GM12878 (cell line): ENCODE results near the gene NECAB2. TPM values are rescaled to one million over a fixed set of nuclear protein-coding genes. Genes with fewer than 3 reads are reported as not detected.

Source experiments
- ATAC-seq: fragments of 200-7000 bp; cut with Tn5 transposase; 3 replicates; pipeline ENCODE4 v1.9.1; 2020; ENCODE audit warnings: mild to moderate bottlenecking, moderate library complexity
- BruUV-seq: library from RNA; stranded (reverse); fragments of 400-500 nt; replicated peaks from 2 replicates; lab custom pipeline; 2021; lab: Mats Ljungman, UMichigan
- CTCF ChIA-PET: fragments of 300-600 bp; sonication (Branson Sonifier 250); formaldehyde crosslinking; extraction: SDS; loops from one replicate; lab custom pipeline; 2021; ENCODE audit warnings: inconsistent platforms; lab: Yijun Ruan, JAX
- POLR2A ChIA-PET: fragments of 350-600 bp; formaldehyde crosslinking; extraction: SDS; loops from one replicate; lab custom pipeline; 2021; ENCODE audit warnings: inconsistent platforms; lab: Charles Lee
- RAD21 ChIA-PET: fragments of 300-600 bp; sonication (Branson Sonifier 250); formaldehyde crosslinking; loops from one replicate; lab custom pipeline; 2023; ENCODE audit warnings: antibody characterized with exemption; ENCODE audit not compliant: unreplicated experiment; lab: Charles Lee
- SMC1A ChIA-PET: fragments of 300-600 bp; sonication (Branson Sonifier 250); formaldehyde crosslinking; loops from one replicate; lab custom pipeline; 2023; ENCODE audit not compliant: unreplicated experiment, uncharacterized antibody; lab: Charles Lee
- DNase-seq: peaks from one replicate; pipeline ENCODE4 v3.0.0-alpha.2; 2011; ENCODE audit warnings: low read depth, low spot score
- FAIRE-seq: peaks from 3 replicates; lab custom pipeline; 2011; peaks lifted over from hg19 to GRCh38; lab: Jason Lieb, UNC
- H2AFZ ChIP-seq: 2 replicates; pipeline ENCODE4 v1.6.0; 2011; ENCODE audit warnings: low read depth, low read length, control low read depth; ENCODE audit not compliant: control insufficient read depth
- H3K27ac ChIP-seq: 2 replicates; pipeline ENCODE4 v1.5.1; 2011; ENCODE audit warnings: control low read depth; ENCODE audit not compliant: control insufficient read depth, insufficient read depth
- H3K27me3 ChIP-seq, 2 experiments: replicated peaks in 1 of 2; 2 replicates each; pipeline versions ENCODE4 v1.6.0 to v1.6.1; 2011; ENCODE audit warnings: low read length in 1 of 2; ENCODE audit not compliant: control insufficient read depth in 2 of 2, insufficient read depth in 2 of 2
- H3K36me3 ChIP-seq, 2 experiments: 2 replicates each; pipeline ENCODE4 v1.5.1; 2011; ENCODE audit warnings: low read length in 1 of 2; ENCODE audit not compliant: control insufficient read depth in 2 of 2, insufficient read depth in 2 of 2
- H3K4me1 ChIP-seq: 2 replicates; pipeline ENCODE4 v1.6.1; 2011; ENCODE audit warnings: mild to moderate bottlenecking, low read length, moderate library complexity, mixed read lengths; ENCODE audit not compliant: control insufficient read depth, insufficient read depth
- H3K4me2 ChIP-seq: 2 replicates; pipeline ENCODE4 v1.6.0; 2011; ENCODE audit warnings: control low read depth; ENCODE audit not compliant: control insufficient read depth, insufficient read depth
- H3K4me3 ChIP-seq: fragments of 200-600 bp; sonication (generic); 2 replicates; pipeline ENCODE4 v1.5.1; 2016
- H3K79me2 ChIP-seq: 2 replicates; pipeline ENCODE4 v1.6.0; 2011; ENCODE audit warnings: low read length; ENCODE audit not compliant: control insufficient read depth, insufficient read depth
- H3K9ac ChIP-seq: 2 replicates; pipeline ENCODE4 v1.8.0; 2011; ENCODE audit warnings: low read length, control low read depth, mixed read lengths; ENCODE audit not compliant: control insufficient read depth, insufficient read depth
- H3K9me3 ChIP-seq: replicated peaks from 3 replicates; pipeline ENCODE4 v1.5.1; 2011; ENCODE audit warnings: mild to moderate bottlenecking, low read length; ENCODE audit not compliant: control insufficient read depth, insufficient read depth
- H4K20me1 ChIP-seq: 2 replicates; pipeline ENCODE4 v1.6.0; 2011; ENCODE audit not compliant: control insufficient read depth, insufficient read depth
- MEF2A ChIP-seq: IDR thresholded peaks from 2 replicates; pipeline ENCODE4 v1.6.1; 2011; ENCODE audit warnings: low read depth, mild to moderate bottlenecking, low read length, moderate library complexity; ENCODE audit not compliant: insufficient read depth
- NBN ChIP-seq: fragments of 450-650 bp; IDR thresholded peaks from 2 replicates; pipeline ENCODE4 v1.6.1; 2016
- RUNX3 ChIP-seq: IDR thresholded peaks from 2 replicates; pipeline ENCODE4 v1.6.1; 2012; ENCODE audit warnings: low read length, inconsistent platforms
- STAT1 ChIP-seq: fragments of 450-650 bp; conservative IDR thresholded peaks from 2 replicates; pipeline ENCODE4 v1.6.1; 2014; ENCODE audit warnings: antibody characterized with exemption, mild to moderate bottlenecking
- TBL1XR1 ChIP-seq: IDR thresholded peaks from 2 replicates; pipeline ENCODE4 v1.6.1; 2012; ENCODE audit warnings: low read depth, low read length, improper control_type of control experiment
- WGBS: methylation state at CpG from one replicate; pipeline ENCODE4 v1.1.6; 2016; ENCODE audit warnings: low lambda C conversion rate; ENCODE audit not compliant: insufficient replicate concordance, insufficient coverage; ENCODE audit errors: missing lambda C conversion rate; 5-methylcytosine and 5-hydroxymethylcytosine counted together
- in situ Hi-C: fragments of 300-500 bp; cut with MboI; formaldehyde crosslinking; loops from 9 replicates; pipeline ENCODE4 v1.14.3; 2018; ENCODE audit warnings: mixed read lengths
- intact Hi-C: fragments of 100-400 bp; cut with micrococcal nuclease; formaldehyde crosslinking; loops from one replicate; pipeline ENCODE4 v1.14.2; 2022; ENCODE audit not compliant: unreplicated experiment
- polyA plus RNA-seq, 11 experiments: library from polyadenylated mRNA; depleted of rRNA in 4 of 11; unstranded in 6 of 11; stranded (reverse) in 5 of 11; fragments of >200 nt; fragmentation: Nextera tagmentation in 4 of 11; fragmentation: Illumina TruSeq in 1 of 11; extraction: Ambion mirVana in 4 of 11; extraction: Trizol in 1 of 11; gene quantifications; 1 replicate in 1 of 11; 2 replicates in 10 of 11; pipeline versions ENCODE4 v1.2.1 to v1.2.3, GENCODE V29; 2011 to 2016; ENCODE audit warnings: inconsistent platforms in 2 of 11, missing spikeins in 2 of 11, low read depth in 1 of 11
- total RNA-seq, 4 experiments: library from RNA; depleted of rRNA in 3 of 4; stranded (reverse); fragments of >200 nt in 3 of 4; fragmentation: Illumina TruSeq in 1 of 4; extraction: Trizol in 1 of 4; gene quantifications; 2 replicates each; pipeline versions ENCODE4 v1.2.1 to v1.2.3, GENCODE V29; 2013 to 2021
- TF ChIP-seq, protein P1 (sequence below): fragments of 450-650 bp; IDR thresholded peaks from 2 replicates; pipeline ENCODE4 v1.6.1; 2017; ENCODE audit warnings: antibody characterized with exemption, mild to moderate bottlenecking, moderate library complexity
- TF ChIP-seq, protein P2 (sequence below): fragments of 450-650 bp; IDR thresholded peaks from 2 replicates; pipeline ENCODE4 v1.6.1; 2017; ENCODE audit warnings: mild to moderate bottlenecking, moderate library complexity

Gene NECAB2
- total and polyA plus RNA-seq, 10 of the 15 experiments (the other 5 are each of a cell fraction or from before 2014, with no cell fraction given): not detected

GRCh38 chr16:84039696-84040095, 71.7 kb downstream of the NECAB2 start:
- Histone ChIP-seq H3K27ac (no peak overlapping the region), H2AFZ (no peak overlapping the region), H3K79me2 (no peaks in the 10 kb centered on the region), H3K4me3 (no peak overlapping the region), H3K4me2 (no peak overlapping the region), H3K27me3 (no peaks in the 10 kb centered on the region; a peak in 4 of 4 replicates), H3K36me3 (no peaks in the 10 kb centered on the region), H4K20me1 (no peaks in the 10 kb centered on the region), H3K9ac (no peak overlapping the region), H3K9me3 (no peaks in the 10 kb centered on the region), H3K4me1 (no peaks in the 10 kb centered on the region)
- SMC1A ChIA-PET: no interaction called here
- RAD21 ChIA-PET: no interaction called here
- intact Hi-C loops: no loop called here
- WGBS: 65% methylated on average over 12 of the region's 12 CpGs
- no peak for FAIRE-seq
- in situ Hi-C loops: no loop called here
- TF ChIP-seq NBN (no peak), RUNX3 (no peak)
- no peak for ATAC-seq
- CTCF ChIA-PET: no interaction called here
- no TSS peak for BruUV-seq
- POLR2A ChIA-PET: no interaction called here
- DNase-seq: no peak

DNA sequence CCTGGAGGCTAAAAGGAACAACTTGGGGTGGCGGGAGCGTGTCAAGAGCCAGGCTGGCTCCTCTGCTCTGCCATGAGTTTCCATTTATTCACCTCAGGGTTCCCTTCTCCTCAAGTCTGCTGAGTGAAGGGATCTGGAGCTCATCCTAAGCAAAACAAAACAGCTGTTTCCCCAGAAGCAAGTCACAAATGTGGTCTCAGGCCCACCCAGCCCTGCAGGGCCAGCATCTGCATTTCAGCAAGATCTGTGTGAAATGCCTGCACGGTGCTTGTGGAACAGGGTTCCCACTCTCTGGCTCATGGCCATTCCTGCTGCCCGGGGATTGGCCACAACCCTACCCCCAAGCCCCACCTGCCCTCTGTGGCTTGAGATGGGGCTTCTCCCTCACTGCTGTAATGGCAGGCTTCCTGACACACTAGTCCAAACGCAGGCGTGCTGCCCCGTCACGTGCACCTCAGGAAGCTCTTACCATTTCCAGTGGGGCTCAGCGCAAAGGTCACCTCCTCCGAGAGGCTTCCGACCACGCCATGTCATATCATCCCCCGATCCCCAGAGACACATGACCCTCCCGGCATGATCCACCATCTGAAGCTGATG, 72.3 kb downstream of the NECAB2 start:
- ChIA-PET POLR2A (interaction anchor here (0.6 kb wide), 1 partner anchor 912 kb away, joined by 5 read pairs; no protein-coding TSS in a partner anchor), SMC1A (no interaction called here), RAD21 (no interaction called here), CTCF (interaction anchor here (1.2 kb wide), 1 partner anchor 25 kb away, joined by 3 read pairs; no protein-coding TSS in a partner anchor)
- Histone ChIP-seq H3K36me3 (no peaks in the 10 kb centered on the region), H3K9me3 (no peaks in the 10 kb centered on the region), H3K4me2 (no peak overlapping the region), H3K27me3 (no peaks in the 10 kb centered on the region; a peak in 4 of 4 replicates), H2AFZ (no peak overlapping the region), H3K4me3 (no peak overlapping the region), H3K27ac (no peak overlapping the region), H4K20me1 (no peaks in the 10 kb centered on the region), H3K9ac (no peak overlapping the region), H3K79me2 (no peaks in the 10 kb centered on the region), H3K4me1 (no peaks in the 10 kb centered on the region)
- ATAC-seq (no peak), FAIRE-seq (no peak), DNase-seq (no peak)
- BruUV-seq: no TSS peak
- in situ Hi-C loops (no loop called here), intact Hi-C loops (no loop called here)
- WGBS: 24% methylated on average over 14 of the region's 14 CpGs
- TF ChIP-seq, protein P1, sequence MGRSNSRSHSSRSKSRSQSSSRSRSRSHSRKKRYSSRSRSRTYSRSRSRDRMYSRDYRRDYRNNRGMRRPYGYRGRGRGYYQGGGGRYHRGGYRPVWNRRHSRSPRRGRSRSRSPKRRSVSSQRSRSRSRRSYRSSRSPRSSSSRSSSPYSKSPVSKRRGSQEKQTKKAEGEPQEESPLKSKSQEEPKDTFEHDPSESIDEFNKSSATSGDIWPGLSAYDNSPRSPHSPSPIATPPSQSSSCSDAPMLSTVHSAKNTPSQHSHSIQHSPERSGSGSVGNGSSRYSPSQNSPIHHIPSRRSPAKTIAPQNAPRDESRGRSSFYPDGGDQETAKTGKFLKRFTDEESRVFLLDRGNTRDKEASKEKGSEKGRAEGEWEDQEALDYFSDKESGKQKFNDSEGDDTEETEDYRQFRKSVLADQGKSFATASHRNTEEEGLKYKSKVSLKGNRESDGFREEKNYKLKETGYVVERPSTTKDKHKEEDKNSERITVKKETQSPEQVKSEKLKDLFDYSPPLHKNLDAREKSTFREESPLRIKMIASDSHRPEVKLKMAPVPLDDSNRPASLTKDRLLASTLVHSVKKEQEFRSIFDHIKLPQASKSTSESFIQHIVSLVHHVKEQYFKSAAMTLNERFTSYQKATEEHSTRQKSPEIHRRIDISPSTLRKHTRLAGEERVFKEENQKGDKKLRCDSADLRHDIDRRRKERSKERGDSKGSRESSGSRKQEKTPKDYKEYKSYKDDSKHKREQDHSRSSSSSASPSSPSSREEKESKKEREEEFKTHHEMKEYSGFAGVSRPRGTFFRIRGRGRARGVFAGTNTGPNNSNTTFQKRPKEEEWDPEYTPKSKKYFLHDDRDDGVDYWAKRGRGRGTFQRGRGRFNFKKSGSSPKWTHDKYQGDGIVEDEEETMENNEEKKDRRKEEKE: no peak
- TF ChIP-seq TBL1XR1 (no peak), MEF2A (no peak), STAT1 (no peak)
- TF ChIP-seq, protein P2, sequence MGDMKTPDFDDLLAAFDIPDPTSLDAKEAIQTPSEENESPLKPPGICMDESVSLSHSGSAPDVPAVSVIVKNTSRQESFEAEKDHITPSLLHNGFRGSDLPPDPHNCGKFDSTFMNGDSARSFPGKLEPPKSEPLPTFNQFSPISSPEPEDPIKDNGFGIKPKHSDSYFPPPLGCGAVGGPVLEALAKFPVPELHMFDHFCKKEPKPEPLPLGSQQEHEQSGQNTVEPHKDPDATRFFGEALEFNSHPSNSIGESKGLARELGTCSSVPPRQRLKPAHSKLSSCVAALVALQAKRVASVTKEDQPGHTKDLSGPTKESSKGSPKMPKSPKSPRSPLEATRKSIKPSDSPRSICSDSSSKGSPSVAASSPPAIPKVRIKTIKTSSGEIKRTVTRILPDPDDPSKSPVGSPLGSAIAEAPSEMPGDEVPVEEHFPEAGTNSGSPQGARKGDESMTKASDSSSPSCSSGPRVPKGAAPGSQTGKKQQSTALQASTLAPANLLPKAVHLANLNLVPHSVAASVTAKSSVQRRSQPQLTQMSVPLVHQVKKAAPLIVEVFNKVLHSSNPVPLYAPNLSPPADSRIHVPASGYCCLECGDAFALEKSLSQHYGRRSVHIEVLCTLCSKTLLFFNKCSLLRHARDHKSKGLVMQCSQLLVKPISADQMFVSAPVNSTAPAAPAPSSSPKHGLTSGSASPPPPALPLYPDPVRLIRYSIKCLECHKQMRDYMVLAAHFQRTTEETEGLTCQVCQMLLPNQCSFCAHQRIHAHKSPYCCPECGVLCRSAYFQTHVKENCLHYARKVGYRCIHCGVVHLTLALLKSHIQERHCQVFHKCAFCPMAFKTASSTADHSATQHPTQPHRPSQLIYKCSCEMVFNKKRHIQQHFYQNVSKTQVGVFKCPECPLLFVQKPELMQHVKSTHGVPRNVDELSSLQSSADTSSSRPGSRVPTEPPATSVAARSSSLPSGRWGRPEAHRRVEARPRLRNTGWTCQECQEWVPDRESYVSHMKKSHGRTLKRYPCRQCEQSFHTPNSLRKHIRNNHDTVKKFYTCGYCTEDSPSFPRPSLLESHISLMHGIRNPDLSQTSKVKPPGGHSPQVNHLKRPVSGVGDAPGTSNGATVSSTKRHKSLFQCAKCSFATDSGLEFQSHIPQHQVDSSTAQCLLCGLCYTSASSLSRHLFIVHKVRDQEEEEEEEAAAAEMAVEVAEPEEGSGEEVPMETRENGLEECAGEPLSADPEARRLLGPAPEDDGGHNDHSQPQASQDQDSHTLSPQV: no peak
